HepG2 (cell line): ENCODE measurements around the gene RRBP1. TPM values are rescaled to one million over a fixed set of nuclear protein-coding genes. Genes with fewer than 3 reads are reported as not detected.

Experiments
- DDIT3 ChIP-seq: sonication (generic); formaldehyde crosslinking; IDR thresholded peaks from 2 replicates; pipeline ENCODE4 v1.4.0; 2020; ENCODE audit warnings: mild to moderate bottlenecking, missing genetic modification reagents
- HDAC2 ChIP-seq: sonication (generic); formaldehyde crosslinking; IDR thresholded peaks from 2 replicates; pipeline ENCODE4 v1.4.0; 2020; ENCODE audit warnings: missing genetic modification reagents
- KLF9 ChIP-seq: IDR thresholded peaks from 2 replicates; pipeline ENCODE4 v1.6.1; 2016; ENCODE audit warnings: low read depth
- MTF2 ChIP-seq: sonication (generic); formaldehyde crosslinking; IDR thresholded peaks from 2 replicates; pipeline ENCODE4 v1.5.0; 2020; ENCODE audit warnings: missing genetic modification reagents, borderline replicate concordance
- NCOA5 ChIP-seq: sonication (generic); formaldehyde crosslinking; IDR thresholded peaks from 2 replicates; pipeline ENCODE4 v1.4.0; 2020; ENCODE audit warnings: missing genetic modification reagents
- NRL ChIP-seq: sonication (generic); formaldehyde crosslinking; IDR thresholded peaks from 2 replicates; pipeline ENCODE4 v1.5.0; 2020; ENCODE audit warnings: missing genetic modification reagents, mild to moderate bottlenecking, moderate library complexity, borderline replicate concordance
- RBFOX2 ChIP-seq: fragments of 200-400 bp; formaldehyde crosslinking; IDR thresholded peaks from 2 replicates; pipeline ENCODE4 v1.6.1; 2017; ENCODE audit warnings: low read depth, mild to moderate bottlenecking, low read length
- RERE ChIP-seq: IDR thresholded peaks from 2 replicates; pipeline ENCODE4 v1.6.1; 2016; ENCODE audit warnings: low read depth, missing genetic modification reagents, missing compliant biosample characterization
- SNAPC2 ChIP-seq: sonication (generic); formaldehyde crosslinking; IDR thresholded peaks from 2 replicates; pipeline ENCODE4 v1.8.1; 2022; ENCODE audit warnings: mild to moderate bottlenecking, missing genetic modification reagents
- SPEN ChIP-seq: sonication (generic); formaldehyde crosslinking; IDR thresholded peaks from 2 replicates; pipeline ENCODE4 v1.5.1; 2020; ENCODE audit warnings: low read depth, mild to moderate bottlenecking, missing genetic modification reagents
- TAF15 ChIP-seq: fragments of 200-400 bp; formaldehyde crosslinking; IDR thresholded peaks from one replicate; pipeline ENCODE4 v1.6.1; 2018; ENCODE audit warnings: mild to moderate bottlenecking, low read depth, low read length; ENCODE audit not compliant: poor library complexity, severe bottlenecking
- TP53 ChIP-seq: sonication (generic); formaldehyde crosslinking; conservative IDR thresholded peaks from 2 replicates; pipeline ENCODE4 v1.4.0; 2020; ENCODE audit warnings: missing genetic modification reagents
- ZBTB10 ChIP-seq: sonication (generic); formaldehyde crosslinking; IDR thresholded peaks from 2 replicates; pipeline ENCODE4 v1.4.0; 2020; ENCODE audit warnings: missing genetic modification reagents, borderline replicate concordance
- ZNF430 ChIP-seq: sonication (generic); formaldehyde crosslinking; IDR thresholded peaks from 2 replicates; pipeline ENCODE4 v1.9.0; 2021; ENCODE audit warnings: mild to moderate bottlenecking, missing genetic modification reagents
- ZNF564 ChIP-seq: sonication (generic); formaldehyde crosslinking; IDR thresholded peaks from 2 replicates; pipeline ENCODE4 v1.8.1; 2023; ENCODE audit warnings: mild to moderate bottlenecking, missing genetic modification reagents
- ZNF720 ChIP-seq: sonication (generic); formaldehyde crosslinking; IDR thresholded peaks from 2 replicates; pipeline ENCODE4 v1.4.0; 2020; ENCODE audit warnings: missing genetic modification reagents
- polyA plus RNA-seq, 8 experiments: library from polyadenylated mRNA; depleted of rRNA in 3 of 8; stranded (reverse) in 7 of 8; unstranded in 1 of 8; fragments of >200 nt; fragmentation: Illumina TruSeq in 4 of 8; extraction: Trizol in 4 of 8; gene quantifications; 2 replicates each; pipeline versions ENCODE4 v1.2.1 to v1.2.3, GENCODE V29; 2011 to 2016; ENCODE audit warnings: low read depth in 4 of 8, missing spikeins in 1 of 8, mixed read lengths in 1 of 8; ENCODE audit not compliant: insufficient read depth in 1 of 8
- total RNA-seq, 5 experiments: library from RNA; depleted of rRNA; stranded (reverse); fragments of >200 nt; fragmentation: Illumina TruSeq; extraction: Trizol; gene quantifications; 2 replicates each; pipeline ENCODE4 v1.2.3, GENCODE V29; 2016; ENCODE audit warnings: low read depth in 1 of 5
- TF ChIP-seq, protein P1 (sequence below): IDR thresholded peaks from 2 replicates; pipeline ENCODE4 v1.6.1; 2016; ENCODE audit warnings: missing compliant biosample characterization, missing genetic modification reagents, borderline replicate concordance
- TF ChIP-seq, protein P2 (sequence below): sonication (generic); formaldehyde crosslinking; IDR thresholded peaks from 2 replicates; pipeline ENCODE4 v1.5.0; 2020; ENCODE audit warnings: missing genetic modification reagents, mild to moderate bottlenecking, borderline replicate concordance

RRBP1 gene
- total and polyA plus RNA-seq, 2 of the 13 experiments (the other 11 are each of a cell fraction or from before 2014, with no cell fraction given) = 150 to 222 TPM

DNA sequence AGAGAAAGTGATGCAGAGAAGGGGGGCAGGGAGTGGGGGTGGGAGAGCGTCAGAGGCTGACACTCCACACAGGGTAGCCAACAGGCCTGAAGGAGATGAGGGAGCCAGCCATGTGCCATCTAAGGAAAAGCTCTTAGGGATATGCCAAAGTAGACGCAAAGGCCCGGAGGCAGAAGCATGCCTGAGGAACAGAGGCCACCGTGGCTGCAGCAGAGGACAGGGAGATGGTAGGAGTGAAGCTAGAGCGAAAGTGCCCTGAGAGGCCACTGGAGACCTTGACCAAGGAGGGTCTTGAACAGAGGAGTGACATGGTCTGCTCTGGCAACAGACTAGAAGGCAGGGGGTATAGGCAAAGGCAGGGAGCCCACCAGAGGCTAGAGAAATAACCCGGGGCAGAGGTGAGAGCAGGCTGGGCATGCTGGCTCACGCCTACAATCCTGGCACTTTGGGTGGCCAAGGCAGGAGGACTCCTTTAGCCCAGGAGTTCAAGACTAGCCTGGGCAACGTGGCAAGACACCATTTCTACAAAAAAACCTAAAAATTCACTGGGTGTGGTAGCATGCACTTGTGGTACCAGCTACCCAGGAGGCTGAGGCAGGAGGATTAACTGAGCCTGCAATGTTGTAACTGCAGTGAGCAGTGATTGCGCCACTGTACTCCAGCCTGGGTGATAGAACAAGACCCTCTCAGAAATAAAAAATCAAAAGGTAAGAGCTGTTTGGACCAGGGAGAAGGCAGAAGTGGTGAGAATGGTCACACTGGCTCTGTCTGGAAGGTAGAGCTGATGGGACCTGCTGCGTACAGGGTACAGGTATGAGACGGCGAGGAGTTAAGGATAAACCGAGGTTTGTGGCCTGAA lies 6.3 kb downstream of the RRBP1 start (continued):
- no peak for TF ChIP-seq ZNF564 (CRISPR knock-in tag)
- no peak for TF ChIP-seq TAF15
- TF ChIP-seq, protein P1, sequence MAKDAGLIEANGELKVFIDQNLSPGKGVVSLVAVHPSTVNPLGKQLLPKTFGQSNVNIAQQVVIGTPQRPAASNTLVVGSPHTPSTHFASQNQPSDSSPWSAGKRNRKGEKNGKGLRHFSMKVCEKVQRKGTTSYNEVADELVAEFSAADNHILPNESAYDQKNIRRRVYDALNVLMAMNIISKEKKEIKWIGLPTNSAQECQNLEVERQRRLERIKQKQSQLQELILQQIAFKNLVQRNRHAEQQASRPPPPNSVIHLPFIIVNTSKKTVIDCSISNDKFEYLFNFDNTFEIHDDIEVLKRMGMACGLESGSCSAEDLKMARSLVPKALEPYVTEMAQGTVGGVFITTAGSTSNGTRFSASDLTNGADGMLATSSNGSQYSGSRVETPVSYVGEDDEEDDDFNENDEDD (CRISPR knock-in tag) = no peak
- TF ChIP-seq SNAPC2 (CRISPR knock-in tag) = no peak
- no peak for TF ChIP-seq MTF2
- TF ChIP-seq HDAC2 (CRISPR knock-in tag) = no peak
- TF ChIP-seq KLF9 (CRISPR knock-in tag) = no peak
- no peak for TF ChIP-seq RERE (CRISPR knock-in tag)
- TF ChIP-seq ZNF720 (CRISPR knock-in tag) = no peak
- no peak for TF ChIP-seq NCOA5 (CRISPR knock-in tag)
- TF ChIP-seq ZNF430 = peak; percentile 29; the same call in 1 of the 2 replicates
- TF ChIP-seq ZBTB10 = no peak
- no peak for TF ChIP-seq NRL (CRISPR knock-in tag)
- TF ChIP-seq SPEN (CRISPR knock-in tag) = 0 out of 2 replicates have a peak, but pooled peaks have one; percentile 23
- TF ChIP-seq RBFOX2 = no peak; the same call in 1 of the 2 replicates
- TF ChIP-seq DDIT3 (CRISPR knock-in tag) = no peak
- TF ChIP-seq, protein P2, sequence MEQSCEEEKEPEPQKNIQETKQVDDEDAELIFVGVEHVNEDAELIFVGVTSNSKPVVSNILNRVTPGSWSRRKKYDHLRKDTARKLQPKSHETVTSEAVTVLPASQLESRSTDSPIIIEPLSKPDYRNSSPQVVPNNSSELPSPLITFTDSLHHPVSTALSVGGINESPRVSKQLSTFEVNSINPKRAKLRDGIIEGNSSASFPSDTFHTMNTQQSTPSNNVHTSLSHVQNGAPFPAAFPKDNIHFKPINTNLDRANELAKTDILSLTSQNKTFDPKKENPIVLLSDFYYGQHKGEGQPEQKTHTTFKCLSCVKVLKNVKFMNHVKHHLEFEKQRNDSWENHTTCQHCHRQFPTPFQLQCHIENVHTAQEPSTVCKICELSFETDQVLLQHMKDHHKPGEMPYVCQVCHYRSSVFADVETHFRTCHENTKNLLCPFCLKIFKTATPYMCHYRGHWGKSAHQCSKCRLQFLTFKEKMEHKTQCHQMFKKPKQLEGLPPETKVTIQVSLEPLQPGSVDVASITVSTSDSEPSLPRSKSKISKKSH (CRISPR knock-in tag) = 0 out of 2 replicates have a peak, but pooled peaks have one; percentile 31
- no peak for TF ChIP-seq TP53
